Neural progenitor cell (in vitro differentiated cells): ENCODE data around the gene SMARCC1. TPM values are rescaled to one million over a fixed set of nuclear protein-coding genes. Genes with fewer than 3 reads are reported as not detected.
A peak's percentile ranks its signal among the peaks of the same experiment; 100 is the strongest.

ENCODE experiments used
- DNase-seq: peaks from one replicate; pipeline ENCODE4 v3.0.0-alpha.2; 2016; ENCODE audit warnings: low spot score
- H2AFZ ChIP-seq: fragments of 200-600 bp; sonication (generic); replicated peaks from 2 replicates; pipeline ENCODE4 v1.6.1; 2016; ENCODE audit warnings: antibody characterized with exemption
- H3F3A ChIP-seq: fragments of 200-600 bp; sonication (generic); 2 replicates; pipeline ENCODE4 v1.6.1; 2016; ENCODE audit warnings: antibody characterized with exemption, low read depth
- H3K27ac ChIP-seq: fragments of 200-600 bp; sonication (generic); 2 replicates; pipeline ENCODE4 v1.5.1; 2016; ENCODE audit warnings: mild to moderate bottlenecking
- H3K27me3 ChIP-seq: fragments of 200-600 bp; sonication (generic); 2 replicates; pipeline ENCODE4 v1.6.1; 2016; ENCODE audit warnings: mild to moderate bottlenecking, moderate library complexity
- H3K36me3 ChIP-seq: fragments of 200-600 bp; sonication (generic); 2 replicates; pipeline ENCODE4 v1.5.1; 2016
- H3K4me1 ChIP-seq: fragments of 200-600 bp; sonication (generic); 2 replicates; pipeline ENCODE4 v1.6.1; 2016; ENCODE audit warnings: mixed run types
- H3K4me2 ChIP-seq: fragments of 200-600 bp; sonication (generic); 2 replicates; pipeline ENCODE4 v1.6.1; 2016
- H3K4me3 ChIP-seq: fragments of 200-600 bp; sonication (generic); 2 replicates; pipeline ENCODE4 v1.5.1; 2016
- H3K79me2 ChIP-seq: fragments of 200-600 bp; sonication (generic); 2 replicates; pipeline ENCODE4 v1.6.1; 2016; ENCODE audit warnings: low read depth
- H3K9ac ChIP-seq: fragments of 200-600 bp; sonication (generic); 2 replicates; pipeline ENCODE4 v1.6.1; 2016
- H3K9me3 ChIP-seq: fragments of 200-600 bp; sonication (generic); 2 replicates; pipeline ENCODE4 v1.5.1; 2016; ENCODE audit warnings: low read depth
- H4K20me1 ChIP-seq: fragments of 200-600 bp; sonication (generic); 2 replicates; pipeline ENCODE4 v1.6.1; 2016; ENCODE audit warnings: low read depth
- H3K27ac Mint-ChIP-seq: 3 replicates; pipeline ENCODE4 v1.8.0; 2021; ENCODE audit warnings: mixed read lengths
- H3K27me3 Mint-ChIP-seq: 2 replicates; pipeline ENCODE4 v1.8.0; 2022; ENCODE audit warnings: low read depth, mild to moderate bottlenecking, inconsistent platforms, moderate library complexity, mixed read lengths; ENCODE audit not compliant: insufficient read depth
- H3K36me3 Mint-ChIP-seq: 3 replicates; pipeline ENCODE4 v1.8.0; 2021; ENCODE audit warnings: mixed read lengths
- H3K4me1 Mint-ChIP-seq: 3 replicates; pipeline ENCODE4 v1.8.0; 2021; ENCODE audit warnings: mixed read lengths
- H3K4me3 Mint-ChIP-seq: 3 replicates; pipeline ENCODE4 v1.8.0; 2021; ENCODE audit warnings: mild to moderate bottlenecking, moderate library complexity, mixed read lengths
- H3K9me3 Mint-ChIP-seq: 3 replicates; pipeline ENCODE4 v1.8.0; 2020; ENCODE audit warnings: mixed read lengths
- CTCF ChIP-seq: fragments of 200-600 bp; sonication (generic); IDR thresholded peaks from 2 replicates; pipeline ENCODE4 v1.5.1; 2017; ENCODE audit warnings: antibody characterized with exemption, mild to moderate bottlenecking
- EZH2 ChIP-seq: fragments of 200-600 bp; sonication (generic); IDR thresholded peaks from 2 replicates; pipeline ENCODE4 v1.6.1; 2017; ENCODE audit warnings: antibody characterized with exemption, mild to moderate bottlenecking, moderate library complexity
- EZH2phosphoT487 ChIP-seq: fragments of 200-600 bp; sonication (generic); IDR thresholded peaks from 2 replicates; pipeline ENCODE4 v1.6.1; 2017; ENCODE audit warnings: antibody characterized with exemption
- total RNA-seq: library from RNA; depleted of rRNA; stranded (reverse); fragments of >200 nt; gene quantifications from 2 replicates; pipeline ENCODE4 v1.2.3, GENCODE V29; 2015; ENCODE audit warnings: low replicate concordance

SMARCC1 gene
- total RNA-seq, 1 donor from 2014 or later = 175 TPM

- Mint-ChIP-seq H3K27ac (no peak overlapping the region), H3K4me3 (no peak overlapping the region), H3K36me3 (peaks cover 25% of the 10 kb centered on the region), H3K27me3 (peaks cover 4% of the 10 kb centered on the region), H3K9me3 (no peaks in the 10 kb centered on the region), H3K4me1 (no peaks in the 10 kb centered on the region)
- Histone ChIP-seq H4K20me1 (peaks cover 45% of the 10 kb centered on the region), H3K4me2 (no peak overlapping the region), H3K4me1 (no peaks in the 10 kb centered on the region), H2AFZ (no peak overlapping the region), H3K27ac (peak overlapping the region; percentile 76), H3K9ac (no peak overlapping the region), H3K4me3 (no peak overlapping the region), H3F3A (peaks cover 19% of the 10 kb centered on the region), H3K36me3 (peaks cover 6% of the 10 kb centered on the region), H3K9me3 (no peaks in the 10 kb centered on the region), H3K27me3 (no peaks in the 10 kb centered on the region), H3K79me2 (peaks cover 87% of the 10 kb centered on the region)
- no peak for DNase-seq
- TF ChIP-seq CTCF (no peak), EZH2phosphoT487 (no peak), EZH2 (no peak)
These were observed 138.6 kb downstream of the SMARCC1 start for GRCh38 chr3:47643092-47643491.

GRCh38 chr3:47641739-47642138 lies 140.0 kb downstream of the SMARCC1 start:
- peaks cover 4% of the 10 kb centered on the region for H3K27me3 Mint-ChIP-seq
- H3K4me3 ChIP-seq = no peak overlapping the region
- H3K4me3 Mint-ChIP-seq = no peak overlapping the region
- peaks cover 53% of the 10 kb centered on the region for H4K20me1 ChIP-seq
- no peaks in the 10 kb centered on the region for H3K9me3 ChIP-seq
- no peaks in the 10 kb centered on the region for H3K9me3 Mint-ChIP-seq
- H2AFZ ChIP-seq = no peak overlapping the region
- TF ChIP-seq EZH2phosphoT487 = no peak
- TF ChIP-seq EZH2 = no peak
- TF ChIP-seq CTCF = no peak
- peaks cover 73% of the 10 kb centered on the region for H3K79me2 ChIP-seq
- no peak overlapping the region for H3K9ac ChIP-seq
- no peaks in the 10 kb centered on the region for H3K4me1 ChIP-seq
- H3K27ac Mint-ChIP-seq = no peak overlapping the region
- peaks cover 21% of the 10 kb centered on the region for H3F3A ChIP-seq
- no peaks in the 10 kb centered on the region for H3K27me3 ChIP-seq
- no peak for DNase-seq
- peaks cover 26% of the 10 kb centered on the region for H3K36me3 Mint-ChIP-seq
- H3K36me3 ChIP-seq = peaks cover 6% of the 10 kb centered on the region
- no peak overlapping the region for H3K4me2 ChIP-seq
- peak overlapping the region; percentile 33 for H3K27ac ChIP-seq
- peaks cover 3% of the 10 kb centered on the region for H3K4me1 Mint-ChIP-seq

DNA sequence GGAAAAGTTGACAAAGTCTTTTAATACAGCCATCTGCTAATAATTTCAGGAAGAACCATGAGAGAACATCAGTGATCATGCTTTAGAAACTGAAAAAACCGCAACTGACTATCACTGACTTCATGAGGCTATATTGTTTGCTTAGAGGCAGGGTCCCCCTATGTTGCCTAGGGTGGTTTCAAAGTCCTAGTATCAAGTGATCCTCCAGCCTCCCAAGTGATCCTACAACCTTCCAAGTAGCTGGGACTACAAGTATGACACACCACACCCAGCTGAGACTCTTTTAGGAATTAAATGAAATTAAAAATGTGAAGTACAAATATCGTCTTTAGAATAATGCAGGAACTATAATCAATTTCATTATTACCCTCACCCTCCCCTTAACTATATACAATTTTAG lies 144.8 kb downstream of the SMARCC1 start:
- no peaks in the 10 kb centered on the region for H3K9me3 ChIP-seq
- peaks cover 16% of the 10 kb centered on the region for H3K4me1 ChIP-seq
- peaks cover 62% of the 10 kb centered on the region for H4K20me1 ChIP-seq
- no peaks in the 10 kb centered on the region for H3K9me3 Mint-ChIP-seq
- no peak for DNase-seq
- H3K27ac ChIP-seq = no peak overlapping the region
- peaks cover 30% of the 10 kb centered on the region for H3F3A ChIP-seq
- H3K27me3 Mint-ChIP-seq = peaks cover 4% of the 10 kb centered on the region
- H2AFZ ChIP-seq = no peak overlapping the region
- H3K4me2 ChIP-seq = no peak overlapping the region
- H3K4me3 Mint-ChIP-seq = no peak overlapping the region
- H3K4me1 Mint-ChIP-seq = peaks cover 5% of the 10 kb centered on the region
- no peak overlapping the region for H3K9ac ChIP-seq
- H3K27me3 ChIP-seq = no peaks in the 10 kb centered on the region
- peaks cover 38% of the 10 kb centered on the region for H3K36me3 Mint-ChIP-seq
- peaks cover 44% of the 10 kb centered on the region for H3K36me3 ChIP-seq
- H3K27ac Mint-ChIP-seq = no peak overlapping the region
- TF ChIP-seq CTCF (no peak), EZH2 (no peak), EZH2phosphoT487 (no peak)
- H3K79me2 ChIP-seq = peaks cover 35% of the 10 kb centered on the region
- no peak overlapping the region for H3K4me3 ChIP-seq
